Measurements from ENCODE around the gene GPR37L1. TPM values are rescaled to one million over a fixed set of nuclear protein-coding genes. Genes with fewer than 3 reads are reported as not detected.

Gene GPR37L1
- total RNA-seq (2012; rRNA removed) (not detected in 2 replicates), polyA plus RNA-seq (2012; rRNA removed) (0.02 TPM in 1 of 2 replicates, not detected in the other), Bru-seq, nascent RNA (percentile 8 among the genes with signal in this experiment), BruChase-seq, experiment 1, labeled RNA remaining after a 6-hour chase (percentile 14 among the genes with signal in this experiment), BruChase-seq, experiment 2, labeled RNA remaining after a 2-hour chase (not detected)
- polyA plus RNA-seq (2012; cell fraction: cytosol; rRNA removed): not detected in 2 replicates
- not detected in 2 replicates for polyA plus RNA-seq (2012; cell fraction: nucleus; rRNA removed; ENCODE audit: low replicate concordance)
- long read RNA-seq: 0 reads

GRCh38 chr1:202122639-202123335 is at the start of gene GPR37L1:
Gene GPR37L1, plus strand, starts transcription at chr1:202122917. Its CDS starts 47 bp downstream, at chr1:202122964.
- H3K4me3 ChIP-seq (ENCODE audit: insufficient read depth, low read depth, low read length): no peak within 1 kb of the TSS
- dilution Hi-C loops (cut with HindIII; ENCODE audit: low sequenced_read_pairs, unreplicated experiment) (no loop called here), in situ Hi-C loops (cut with MboI; ENCODE audit: low sequenced_read_pairs) (loop anchor here (10.0 kb wide), 1 partner anchor 228 kb away; no protein-coding TSS in a partner anchor), intact Hi-C loops (cut with micrococcal nuclease) (loop anchor here (1.0 kb wide), 1 partner anchor 13 kb away; no protein-coding TSS in a partner anchor)
- H4K5ac ChIP-seq (ENCODE audit: low read depth, low read length): no peak within 1 kb of the TSS
- TF ChIP-seq RAD21 (IDR thresholded peaks at IDR 0.05; ENCODE audit: low read length) (peak; percentile 36), MAZ (IDR thresholded peaks at IDR 0.05; ENCODE audit: borderline replicate concordance, low read depth, low read length) (peak; percentile 81; the same call in 1 of the 2 replicates), BHLHE40 (IDR thresholded peaks at IDR 0.05; ENCODE audit: low read depth, low read length) (0 out of 2 replicates have a peak, but pooled peaks have one; percentile 19), SMC3 (IDR thresholded peaks at IDR 0.05; ENCODE audit: low read depth, low read length) (peak; percentile 49), CTCF (conservative IDR thresholded peaks at IDR 0.05; ENCODE audit: low read depth, low read length) (peak; percentile 58), MAFK (IDR thresholded peaks at IDR 0.05; ENCODE audit: low read depth, low read length) (no peak), MXI1 (IDR thresholded peaks at IDR 0.05; ENCODE audit: borderline replicate concordance, low read depth, low read length) (no peak), FOS (IDR thresholded peaks at IDR 0.05; ENCODE audit: low read depth, low read length) (no peak), POLR2A (IDR thresholded peaks at IDR 0.05; ENCODE audit: low read depth, low read length) (no peak), RCOR1 (IDR thresholded peaks at IDR 0.05; ENCODE audit: insufficient replicate concordance, low read length) (no peak), NFE2L2 (IDR thresholded peaks at IDR 0.05; ENCODE audit: low read depth, low read length) (no peak), CHD1 (IDR thresholded peaks at IDR 0.05; ENCODE audit: low read depth, low read length) (no peak), ELK1 (IDR thresholded peaks at IDR 0.05; ENCODE audit: borderline replicate concordance, low read depth, low read length) (no peak)
- no peak within 1 kb of the TSS for H3K4me2 ChIP-seq (ENCODE audit: low read depth, low read length)
- no peaks in the 10 kb centered on the region for H3K36me3 ChIP-seq (ENCODE audit: control insufficient read depth, insufficient read depth, low read length)
- H3K27me3 ChIP-seq (ENCODE audit: control insufficient read depth, insufficient read depth, low read length): peaks cover 24% of the 10 kb centered on the region
- DNase-seq: peak; percentile 50
- peak; percentile 84 for ATAC-seq (ENCODE audit: low read depth)
- no peak within 1 kb of the TSS for H4K8ac ChIP-seq (ENCODE audit: low read depth in 2 of 2, low read length in 2 of 2)
- H2BK120ac ChIP-seq (ENCODE audit: low read depth, low read length): no peak within 1 kb of the TSS
- no peaks in the 10 kb centered on the region for H3K9me1 ChIP-seq (ENCODE audit: insufficient read depth, low read length)
- peak within 1 kb of the TSS; percentile 27 for H2AFZ ChIP-seq (replicated peaks; ENCODE audit: low read length, poor library complexity)
- no peak within 1 kb of the TSS for H3K56ac ChIP-seq (ENCODE audit: extremely low read depth, insufficient read depth, low read length)
- H3K79me1 ChIP-seq (ENCODE audit: low read depth in 1 of 2, low read length in 2 of 2): no peaks in the 10 kb centered on the region
- H3K9me3 ChIP-seq (ENCODE audit: control insufficient read depth, insufficient read depth, low read length): no peaks in the 10 kb centered on the region
- no peaks in the 10 kb centered on the region for H3K4me1 ChIP-seq (ENCODE audit: control insufficient read depth, insufficient read depth, low read length)
- BruUV-seq (replicated peaks): no TSS peak
- H3K18ac ChIP-seq (ENCODE audit: low read depth, low read length): no peak within 1 kb of the TSS
- no peak within 1 kb of the TSS for H2BK5ac ChIP-seq (ENCODE audit: low read depth, low read length, poor library complexity, severe bottlenecking)
- no peak within 1 kb of the TSS for H3K4ac ChIP-seq (ENCODE audit: low read depth, low read length)
- H3K23ac ChIP-seq (ENCODE audit: low read depth, low read length): 0 out of 2 replicates have a peak within 1 kb of the TSS, but pooled peaks have one; percentile 81
- H2AK5ac ChIP-seq (ENCODE audit: low read depth, low read length): no peak within 1 kb of the TSS
- no peak within 1 kb of the TSS for H3K27ac ChIP-seq (ENCODE audit: insufficient read depth, low read length)
- no peak within 1 kb of the TSS for H4K91ac ChIP-seq (ENCODE audit: insufficient read depth, low read depth, low read length)
- no peaks in the 10 kb centered on the region for H4K20me1 ChIP-seq (ENCODE audit: insufficient read depth, low read length)
- ChIA-PET CTCF (interaction anchor here (0.6 to 1.6 kb wide), 2 partner anchors 12 to 120 kb away, joined by 4 to 5 read pairs; no protein-coding TSS in a partner anchor), POLR2A (ENCODE audit: unreplicated experiment) (interaction anchor here (0.6 kb wide), 1 partner anchor 107 kb away, joined by 3 read pairs; no protein-coding TSS in a partner anchor)
- no peak within 1 kb of the TSS for H2BK15ac ChIP-seq (ENCODE audit: low read depth, low read length)
- WGBS, 2 experiments (ENCODE audit: extremely low coverage in 2 of 2, insufficient read length in 1 of 2): 70% methylated on average over 5 of the region's 19 CpGs; no CpG with 5 or more reads in 1 of the 2 experiments
- no peak within 1 kb of the TSS for H3K9ac ChIP-seq (ENCODE audit: low read depth, low read length)
- H2AK9ac ChIP-seq (replicated peaks; ENCODE audit: low read depth, low read length, poor library complexity): peak within 1 kb of the TSS; percentile 80
- H3K14ac ChIP-seq (replicated peaks; ENCODE audit: low read depth, low read length): no peak within 1 kb of the TSS
- no peak within 1 kb of the TSS for H2BK20ac ChIP-seq (ENCODE audit: low read depth, low read length)

Measured in IMR-90 (cell line).